Brain microvascular endothelial cell (primary cell): ENCODE results near the gene SFXN4.

Source experiments
- DNase-seq: peaks from one replicate; pipeline ENCODE4 v3.0.0-alpha.2; 2020
- H3K27ac ChIP-seq: fragments of 250-450 bp; sonication (Bioruptor Pico); 2 replicates; pipeline ENCODE4 v1.5.1; 2020; ENCODE audit warnings: mild to moderate bottlenecking, moderate library complexity
- H3K27me3 ChIP-seq: fragments of 250-450 bp; sonication (Bioruptor Pico); replicated peaks from 2 replicates; pipeline ENCODE4 v1.5.1; 2020; ENCODE audit warnings: mild to moderate bottlenecking
- H3K36me3 ChIP-seq: fragments of 250-450 bp; sonication (Bioruptor Pico); replicated peaks from 2 replicates; pipeline ENCODE4 v1.5.1; 2020; ENCODE audit warnings: mild to moderate bottlenecking
- H3K4me3 ChIP-seq: 2 replicates; pipeline ENCODE4 v1.5.1; 2011; ENCODE audit warnings: low read depth, mild to moderate bottlenecking, control low read depth, low read length, moderate library complexity
- in situ Hi-C: cut with HindIII; loops from 2 replicates; pipeline ENCODE4 v1.10.0; 2017; ENCODE audit warnings: low sequenced_read_pairs, low pct_ligation_motif_present
- TF ChIP-seq, protein P1 (sequence below): IDR thresholded peaks from 2 replicates; pipeline ENCODE4 v1.5.1; 2011; ENCODE audit warnings: low read depth, mild to moderate bottlenecking, moderate library complexity, low read length, control low read depth, inconsistent platforms; ENCODE audit errors: missing control alignments

The SFXN4 gene

DNA sequence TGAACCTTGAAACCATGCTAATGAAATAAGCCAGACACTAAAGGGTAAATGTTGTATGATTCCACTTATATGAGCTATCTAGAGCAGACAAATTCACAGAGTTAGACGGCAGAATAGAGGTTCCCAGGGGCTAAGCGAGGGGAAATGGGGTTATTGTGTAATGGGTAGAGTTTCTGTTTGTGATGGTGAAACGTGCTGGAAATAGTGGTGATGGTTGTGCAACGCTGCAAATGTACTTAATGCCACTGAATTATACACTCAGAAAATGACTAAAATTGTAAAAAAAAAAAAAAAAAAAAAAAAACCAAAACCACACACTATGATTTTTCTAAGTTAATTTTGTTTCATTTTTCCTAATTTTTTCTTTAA is 30.0 kb downstream of the SFXN4 start:
- Histone ChIP-seq H3K27me3 (no peaks in the 10 kb centered on the region), H3K36me3 (peaks cover 25% of the 10 kb centered on the region), H3K27ac (peak overlapping the region; percentile 10), H3K4me3 (no peak overlapping the region)
- TF ChIP-seq, protein P1, sequence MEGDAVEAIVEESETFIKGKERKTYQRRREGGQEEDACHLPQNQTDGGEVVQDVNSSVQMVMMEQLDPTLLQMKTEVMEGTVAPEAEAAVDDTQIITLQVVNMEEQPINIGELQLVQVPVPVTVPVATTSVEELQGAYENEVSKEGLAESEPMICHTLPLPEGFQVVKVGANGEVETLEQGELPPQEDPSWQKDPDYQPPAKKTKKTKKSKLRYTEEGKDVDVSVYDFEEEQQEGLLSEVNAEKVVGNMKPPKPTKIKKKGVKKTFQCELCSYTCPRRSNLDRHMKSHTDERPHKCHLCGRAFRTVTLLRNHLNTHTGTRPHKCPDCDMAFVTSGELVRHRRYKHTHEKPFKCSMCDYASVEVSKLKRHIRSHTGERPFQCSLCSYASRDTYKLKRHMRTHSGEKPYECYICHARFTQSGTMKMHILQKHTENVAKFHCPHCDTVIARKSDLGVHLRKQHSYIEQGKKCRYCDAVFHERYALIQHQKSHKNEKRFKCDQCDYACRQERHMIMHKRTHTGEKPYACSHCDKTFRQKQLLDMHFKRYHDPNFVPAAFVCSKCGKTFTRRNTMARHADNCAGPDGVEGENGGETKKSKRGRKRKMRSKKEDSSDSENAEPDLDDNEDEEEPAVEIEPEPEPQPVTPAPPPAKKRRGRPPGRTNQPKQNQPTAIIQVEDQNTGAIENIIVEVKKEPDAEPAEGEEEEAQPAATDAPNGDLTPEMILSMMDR = no peak
- in situ Hi-C loops = no loop called here
- DNase-seq = no peak

DNA sequence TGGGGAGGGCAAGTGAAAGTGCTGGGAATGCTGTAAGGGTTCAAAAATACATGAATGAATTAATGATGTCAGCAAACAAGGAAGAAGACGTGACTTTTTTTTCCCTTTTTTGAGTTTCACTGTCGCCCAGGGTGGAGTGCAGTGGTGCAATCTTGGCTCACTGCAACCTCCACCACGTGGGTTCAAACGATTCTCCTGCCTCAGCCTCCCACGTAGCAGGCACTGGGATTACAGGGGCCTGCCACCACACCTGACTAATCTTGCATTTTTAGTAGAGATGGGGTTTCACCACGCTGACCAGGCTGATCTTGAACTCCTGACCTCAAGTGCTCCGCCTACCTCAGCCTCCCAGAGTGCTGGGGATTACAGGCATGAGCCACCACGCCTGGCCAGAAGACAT is 31.6 kb downstream of the SFXN4 start:
- Histone ChIP-seq H3K27me3 (no peaks in the 10 kb centered on the region), H3K27ac (no peak overlapping the region), H3K36me3 (peaks cover 37% of the 10 kb centered on the region), H3K4me3 (no peak overlapping the region)
- TF ChIP-seq, protein P1 = no peak
- no peak for DNase-seq
- in situ Hi-C loops = no loop called here

DNA sequence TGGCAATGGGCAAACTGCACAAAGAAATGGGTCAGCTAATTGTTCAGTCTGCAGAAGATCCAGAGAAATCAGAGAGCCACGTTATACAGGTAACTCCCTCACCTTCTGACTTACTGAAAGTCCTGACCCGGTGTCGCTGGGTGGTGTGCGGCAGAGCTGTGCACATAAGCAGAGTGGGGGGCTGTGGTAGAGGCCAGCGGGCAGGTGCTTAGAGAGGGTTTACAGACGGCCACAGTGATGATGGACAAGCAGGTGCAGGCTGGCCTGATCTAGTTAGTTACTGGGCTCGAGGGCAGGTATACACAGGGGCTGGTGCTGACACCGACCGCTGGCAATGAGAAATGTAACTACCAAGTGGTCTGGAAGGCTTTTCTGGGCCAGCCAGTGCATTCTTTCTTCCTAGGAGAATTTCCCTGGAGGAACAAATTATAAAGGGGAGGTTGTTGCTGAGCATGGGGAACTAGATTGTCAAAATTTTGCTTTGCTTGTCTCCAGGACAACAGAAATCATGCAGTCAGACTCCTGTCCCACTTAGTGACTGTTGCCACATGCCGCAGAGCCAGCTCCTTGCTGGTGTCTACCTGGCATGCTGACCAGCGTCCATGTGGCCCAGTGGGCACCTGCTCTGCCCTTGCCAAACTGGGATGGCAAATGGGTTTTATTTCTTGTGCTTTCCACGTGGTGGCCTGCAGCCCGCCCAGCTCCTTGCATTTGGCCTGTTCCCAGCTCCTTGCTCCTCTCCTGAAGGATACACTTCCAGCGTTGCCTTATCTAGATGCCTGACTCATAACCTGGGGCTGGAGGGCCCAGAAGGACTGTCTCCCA is 32.8 kb downstream of the SFXN4 start:
- H3K4me3 ChIP-seq = no peak overlapping the region
- no peak for DNase-seq
- peaks cover 47% of the 10 kb centered on the region for H3K36me3 ChIP-seq
- no peaks in the 10 kb centered on the region for H3K27me3 ChIP-seq
- TF ChIP-seq, protein P1 = no peak
- in situ Hi-C loops = no loop called here
- H3K27ac ChIP-seq = no peak overlapping the region

DNA sequence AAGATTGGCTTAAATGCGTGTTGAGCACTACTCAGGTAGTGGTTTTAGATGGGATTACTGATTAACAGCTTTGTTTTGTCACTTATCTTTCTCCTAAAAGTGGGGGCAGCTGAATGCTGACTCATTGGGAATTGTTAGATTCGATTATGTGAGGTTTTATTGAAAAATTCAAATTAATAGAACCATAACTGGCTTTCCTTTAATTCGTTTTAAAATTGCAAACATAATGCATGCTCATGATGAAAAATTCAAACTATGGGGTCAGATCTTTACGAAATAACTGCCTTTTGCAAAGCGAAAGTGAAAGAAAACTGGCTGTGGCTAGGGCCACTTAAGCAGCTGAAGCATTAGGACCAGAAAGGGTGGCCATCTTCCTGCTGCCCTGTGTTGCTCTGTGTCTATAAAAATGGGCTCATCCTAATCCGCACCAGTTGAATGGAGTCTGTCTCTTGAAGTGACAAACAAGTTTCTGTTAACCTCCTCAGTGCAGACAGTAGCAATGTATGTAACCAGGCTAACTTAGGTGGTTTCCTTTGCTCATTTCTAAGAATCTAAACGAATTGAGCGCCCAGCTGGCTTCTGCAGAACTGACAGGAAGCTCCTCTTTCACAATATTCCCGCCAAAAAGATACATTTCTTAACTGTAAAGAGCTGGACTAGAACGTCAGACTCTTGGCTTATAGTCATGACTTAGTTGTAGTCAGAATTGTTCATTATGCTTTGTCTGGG is 33.8 kb downstream of the SFXN4 start:
- no peak for DNase-seq
- Histone ChIP-seq H3K27me3 (no peaks in the 10 kb centered on the region), H3K27ac (no peak overlapping the region), H3K36me3 (peaks cover 47% of the 10 kb centered on the region), H3K4me3 (no peak overlapping the region)
- in situ Hi-C loops = no loop called here
- TF ChIP-seq, protein P1 = no peak

DNA sequence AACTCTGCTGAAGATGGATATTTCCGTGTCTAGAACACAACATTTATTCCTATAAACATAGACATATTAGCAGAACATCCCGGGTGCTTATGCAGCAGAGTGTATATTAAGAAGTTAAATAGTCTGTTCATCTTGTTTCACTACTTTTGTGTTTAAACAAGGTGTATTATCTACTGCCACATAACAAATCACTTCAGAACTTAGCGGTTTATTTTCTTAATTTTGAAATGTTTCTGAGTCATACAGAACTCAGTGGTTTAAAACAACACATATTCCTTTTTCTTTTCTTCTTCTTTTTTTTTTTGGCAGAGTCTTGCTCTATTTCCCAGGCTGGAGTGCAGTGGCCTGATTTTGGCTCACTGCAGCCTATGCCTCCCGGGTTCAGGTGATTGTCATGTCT is 35.8 kb downstream of the SFXN4 start:
- in situ Hi-C loops = no loop called here
- peaks cover 59% of the 10 kb centered on the region for H3K36me3 ChIP-seq
- no peaks in the 10 kb centered on the region for H3K27me3 ChIP-seq

More for the DNA sequence above, 35.8 kb downstream of the SFXN4 start:
- Histone ChIP-seq H3K4me3 (no peak overlapping the region), H3K27ac (no peak overlapping the region)
- DNase-seq = no peak
- TF ChIP-seq, protein P1 = no peak
